Upper lobe of left lung (tissue), 6 donors: ENCODE data around the gene FBXL7. TPM values are rescaled to one million over a fixed set of nuclear protein-coding genes. Genes with fewer than 3 reads are reported as not detected.

Experiments used
- ATAC-seq, 2 donors: fragments of 200-7000 bp; cut with Tn5 transposase; one replicate each; pipeline ENCODE4 v1.9.1; 2022; ENCODE audit warnings: mild to moderate bottlenecking in 2 of 2, moderate library complexity in 2 of 2; ENCODE audit not compliant: low FRiP score in 2 of 2
- DNase-seq, 2 donors: peaks; one replicate each; pipeline ENCODE4 v3.0.0-alpha.2; 2019 to 2020
- H3K27ac ChIP-seq, 4 donors: fragments of 200-600 bp; sonication (generic); one replicate each; pipeline ENCODE4 v1.5.1; 2016 to 2019
- H3K27me3 ChIP-seq, 4 donors: fragments of 200-600 bp; sonication (generic); one replicate each; pipeline ENCODE4 v1.5.1; 2017 to 2019
- H3K36me3 ChIP-seq, 4 donors: fragments of 200-600 bp; sonication (generic); one replicate each; pipeline ENCODE4 v1.5.1; 2016 to 2019
- H3K4me1 ChIP-seq, 4 donors: fragments of 200-600 bp; sonication (generic); one replicate each; pipeline ENCODE4 v1.5.1; 2018 to 2019
- H3K4me3 ChIP-seq, 4 donors: fragments of 200-600 bp; sonication (generic); one replicate each; pipeline ENCODE4 v1.5.1; 2017 to 2019; ENCODE audit warnings: mild to moderate bottlenecking in 2 of 4, moderate library complexity in 1 of 4
- H3K9me3 ChIP-seq, 4 donors: fragments of 200-600 bp; sonication (generic); one replicate each; pipeline ENCODE4 v1.5.1; 2018 to 2019
- EP300 ChIP-seq, 4 donors: sonication (generic); formaldehyde crosslinking; IDR thresholded peaks; one replicate each; pipeline ENCODE4 v1.5.1; 2017; ENCODE audit warnings: antibody characterized with exemption in 4 of 4, control low read depth in 2 of 4
- POLR2A ChIP-seq, 4 donors: fragments of 450-650 bp; IDR thresholded peaks; one replicate each; pipeline ENCODE4 v1.5.1; 2016 to 2017; ENCODE audit warnings: antibody characterized with exemption in 4 of 4, mild to moderate bottlenecking in 2 of 4
- POLR2AphosphoS5 ChIP-seq, 2 donors: sonication (generic); formaldehyde crosslinking; IDR thresholded peaks; one replicate each; pipeline ENCODE4 v1.5.1; 2017; ENCODE audit warnings: antibody characterized with exemption in 2 of 2
- WGBS, 2 donors: methylation state at CpG; one replicate each; pipeline ENCODE4 v1.1.5; 2017 to 2018; 5-methylcytosine and 5-hydroxymethylcytosine counted together
- total RNA-seq, 6 donors: library from RNA; depleted of rRNA in 4 of 6; stranded (reverse); fragments of >200 nt in 4 of 6; gene quantifications; one replicate each; pipeline versions ENCODE4 v1.1.0 to v1.2.1, GENCODE V29; 2016 to 2021
- TF ChIP-seq, protein P1 (sequence below), 6 experiments: fragments of 450-650 bp in 4 of 6; fragments of 200-600 bp in 2 of 6; sonication (generic) in 2 of 6; IDR thresholded peaks; one replicate each; pipeline ENCODE4 v1.5.1; 2016 to 2019; ENCODE audit warnings: antibody characterized with exemption in 6 of 6
- donor health status: DM: no; HTN: no; CAD: no; lungs with moderate emphysema.
- donor health status: DM: no; HTN: yes; CAD: no; lungs with severe emphysema.

FBXL7 gene
- total RNA-seq, 6 donors from 2014 or later = 4.9 to 13.6 (median 6.9) TPM

DNA sequence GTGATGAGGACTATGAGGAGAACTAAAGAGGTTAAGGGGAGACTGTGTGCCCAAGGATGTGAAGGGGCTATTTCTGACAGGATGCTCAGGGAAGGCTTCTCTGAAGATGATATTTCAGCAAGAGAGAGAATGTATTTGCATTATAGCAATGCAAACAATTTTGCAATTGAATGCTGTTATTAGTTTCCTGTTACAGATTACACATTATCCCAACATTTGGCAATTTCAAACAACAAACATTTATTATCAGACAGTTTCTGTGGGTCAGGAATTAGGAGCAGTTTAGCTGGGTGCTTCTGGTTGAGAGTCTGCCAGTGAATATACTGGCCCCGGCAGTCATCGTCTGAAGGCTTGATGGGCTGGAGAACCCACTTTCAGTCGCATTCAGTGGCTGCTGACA, 451.6 kb downstream of the FBXL7 start:
- Histone ChIP-seq H3K27ac (no peak overlapping the region), H3K36me3 (no peaks in the 10 kb centered on the region), H3K9me3 (no peaks in the 10 kb centered on the region), H3K4me3 (no peak overlapping the region), H3K27me3 (no peaks in the 10 kb centered on the region), H3K4me1 (no peaks in the 10 kb centered on the region)
- no peak for TF ChIP-seq EP300 (IDR thresholded peaks at IDR 0.05)
- TF ChIP-seq, protein P1, sequence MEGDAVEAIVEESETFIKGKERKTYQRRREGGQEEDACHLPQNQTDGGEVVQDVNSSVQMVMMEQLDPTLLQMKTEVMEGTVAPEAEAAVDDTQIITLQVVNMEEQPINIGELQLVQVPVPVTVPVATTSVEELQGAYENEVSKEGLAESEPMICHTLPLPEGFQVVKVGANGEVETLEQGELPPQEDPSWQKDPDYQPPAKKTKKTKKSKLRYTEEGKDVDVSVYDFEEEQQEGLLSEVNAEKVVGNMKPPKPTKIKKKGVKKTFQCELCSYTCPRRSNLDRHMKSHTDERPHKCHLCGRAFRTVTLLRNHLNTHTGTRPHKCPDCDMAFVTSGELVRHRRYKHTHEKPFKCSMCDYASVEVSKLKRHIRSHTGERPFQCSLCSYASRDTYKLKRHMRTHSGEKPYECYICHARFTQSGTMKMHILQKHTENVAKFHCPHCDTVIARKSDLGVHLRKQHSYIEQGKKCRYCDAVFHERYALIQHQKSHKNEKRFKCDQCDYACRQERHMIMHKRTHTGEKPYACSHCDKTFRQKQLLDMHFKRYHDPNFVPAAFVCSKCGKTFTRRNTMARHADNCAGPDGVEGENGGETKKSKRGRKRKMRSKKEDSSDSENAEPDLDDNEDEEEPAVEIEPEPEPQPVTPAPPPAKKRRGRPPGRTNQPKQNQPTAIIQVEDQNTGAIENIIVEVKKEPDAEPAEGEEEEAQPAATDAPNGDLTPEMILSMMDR (IDR thresholded peaks at IDR 0.05) = no peak
- ATAC-seq (no peak), DNase-seq (no peak)
- WGBS, 2 donors = 95 to 98% methylated on average over 3 of the region's 3 CpGs

DNA sequence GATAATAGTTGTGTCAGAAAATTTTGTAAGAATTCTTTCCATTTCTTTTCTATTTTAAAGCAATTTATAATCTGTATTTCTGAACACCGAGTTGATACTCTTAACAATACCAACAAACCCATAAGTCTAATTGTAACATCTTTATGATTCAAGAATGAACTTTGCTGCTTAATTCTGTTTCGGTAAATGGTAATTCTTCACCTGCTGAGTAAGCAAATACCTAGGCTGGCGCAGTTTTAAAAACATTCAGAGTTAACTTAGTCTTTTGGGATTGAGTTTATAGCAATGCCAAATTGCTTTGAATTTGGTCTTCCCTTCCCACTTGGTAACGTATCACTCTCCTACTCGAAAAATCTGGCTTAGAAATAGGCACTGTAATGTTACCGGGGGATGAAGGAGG, 456.6 kb downstream of the FBXL7 start:
- Histone ChIP-seq H3K27me3 (no peaks in the 10 kb centered on the region), H3K27ac (no peak overlapping the region), H3K4me3 (no peak overlapping the region), H3K9me3 (no peaks in the 10 kb centered on the region), H3K36me3 (no peaks in the 10 kb centered on the region), H3K4me1 (no peaks in the 10 kb centered on the region)
- 90 to 94% methylated on average over 6 of the region's 6 CpGs for WGBS, 2 donors
- DNase-seq = no peak
- ATAC-seq = no peak
- TF ChIP-seq POLR2AphosphoS5 (IDR thresholded peaks at IDR 0.05) (no peak), EP300 (IDR thresholded peaks at IDR 0.05) (no peak), POLR2A (IDR thresholded peaks at IDR 0.05) (no peak)
- TF ChIP-seq, protein P1 (IDR thresholded peaks at IDR 0.05) = no peak

DNA sequence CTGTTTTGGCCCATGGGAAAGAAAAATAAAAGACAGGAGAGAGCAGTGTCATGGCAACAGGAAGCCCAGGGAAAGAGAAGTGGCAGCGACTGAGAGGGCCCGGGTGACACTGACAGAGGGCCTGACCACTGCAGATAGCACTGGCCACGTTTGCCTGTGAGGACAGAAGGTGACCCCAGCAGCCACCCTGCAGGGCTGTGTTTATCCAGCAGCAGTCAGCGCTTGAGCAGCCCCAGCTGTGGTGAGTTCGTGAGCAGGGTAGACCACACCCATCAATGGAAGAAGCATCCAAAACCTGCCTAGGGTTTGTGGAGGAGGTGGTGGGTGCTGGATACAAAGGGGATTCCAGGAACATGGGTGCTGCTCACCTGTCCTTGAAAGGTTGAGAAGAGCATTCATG, 457.1 kb downstream of the FBXL7 start:
- WGBS, 2 donors = 67 to 69% methylated on average over 5 of the region's 5 CpGs
- ATAC-seq = no peak
- Histone ChIP-seq H3K27me3 (no peaks in the 10 kb centered on the region), H3K27ac (no peak overlapping the region), H3K9me3 (no peaks in the 10 kb centered on the region), H3K4me1 (no peaks in the 10 kb centered on the region), H3K36me3 (no peaks in the 10 kb centered on the region), H3K4me3 (no peak overlapping the region)
- TF ChIP-seq, protein P1 (IDR thresholded peaks at IDR 0.05) = no peak
- TF ChIP-seq EP300 (IDR thresholded peaks at IDR 0.05) = no peak
- TF ChIP-seq POLR2A (IDR thresholded peaks at IDR 0.05) = no peak
- TF ChIP-seq POLR2AphosphoS5 (IDR thresholded peaks at IDR 0.05) = no peak
- DNase-seq = no peak

- ATAC-seq (no peak), DNase-seq (no peak)
- Histone ChIP-seq H3K4me3 (no peak overlapping the region), H3K4me1 (no peaks in the 10 kb centered on the region), H3K9me3 (no peaks in the 10 kb centered on the region), H3K27ac (no peak overlapping the region), H3K27me3 (no peaks in the 10 kb centered on the region), H3K36me3 (no peaks in the 10 kb centered on the region)
- TF ChIP-seq, protein P1 (IDR thresholded peaks at IDR 0.05) = no peak
- no peak for TF ChIP-seq EP300 (IDR thresholded peaks at IDR 0.05)
- 81 to 86% methylated on average over 7 of the region's 7 CpGs for WGBS, 2 donors
Observed at GRCh38 chr5:15959370-15960164, 459.6 kb downstream of the FBXL7 start.

- 63 to 78% methylated on average over 6 of the region's 6 CpGs for WGBS, 2 donors
- no peaks in the 10 kb centered on the region for H3K9me3 ChIP-seq
- no peaks in the 10 kb centered on the region for H3K27me3 ChIP-seq
- TF ChIP-seq, protein P1 (IDR thresholded peaks at IDR 0.05) = no peak
- TF ChIP-seq POLR2A (IDR thresholded peaks at IDR 0.05) (no peak), EP300 (IDR thresholded peaks at IDR 0.05) (no peak), POLR2AphosphoS5 (IDR thresholded peaks at IDR 0.05) (no peak)
- no peak for DNase-seq
- no peaks in the 10 kb centered on the region for H3K4me1 ChIP-seq
- no peaks in the 10 kb centered on the region for H3K36me3 ChIP-seq
- no peak for ATAC-seq
- H3K27ac ChIP-seq = no peak overlapping the region
- H3K4me3 ChIP-seq = no peak overlapping the region
Observed at GRCh38 chr5:15966066-15966640, 466.2 kb downstream of the FBXL7 start.
